ENCODE data around the gene DNM1. TPM values are rescaled to one million over a fixed set of nuclear protein-coding genes. Genes with fewer than 3 reads are reported as not detected.

DNM1 gene
- polyA plus RNA-seq, 1 of the 3 experiments (the other 2 are of a cell fraction): 35.7 TPM

DNA sequence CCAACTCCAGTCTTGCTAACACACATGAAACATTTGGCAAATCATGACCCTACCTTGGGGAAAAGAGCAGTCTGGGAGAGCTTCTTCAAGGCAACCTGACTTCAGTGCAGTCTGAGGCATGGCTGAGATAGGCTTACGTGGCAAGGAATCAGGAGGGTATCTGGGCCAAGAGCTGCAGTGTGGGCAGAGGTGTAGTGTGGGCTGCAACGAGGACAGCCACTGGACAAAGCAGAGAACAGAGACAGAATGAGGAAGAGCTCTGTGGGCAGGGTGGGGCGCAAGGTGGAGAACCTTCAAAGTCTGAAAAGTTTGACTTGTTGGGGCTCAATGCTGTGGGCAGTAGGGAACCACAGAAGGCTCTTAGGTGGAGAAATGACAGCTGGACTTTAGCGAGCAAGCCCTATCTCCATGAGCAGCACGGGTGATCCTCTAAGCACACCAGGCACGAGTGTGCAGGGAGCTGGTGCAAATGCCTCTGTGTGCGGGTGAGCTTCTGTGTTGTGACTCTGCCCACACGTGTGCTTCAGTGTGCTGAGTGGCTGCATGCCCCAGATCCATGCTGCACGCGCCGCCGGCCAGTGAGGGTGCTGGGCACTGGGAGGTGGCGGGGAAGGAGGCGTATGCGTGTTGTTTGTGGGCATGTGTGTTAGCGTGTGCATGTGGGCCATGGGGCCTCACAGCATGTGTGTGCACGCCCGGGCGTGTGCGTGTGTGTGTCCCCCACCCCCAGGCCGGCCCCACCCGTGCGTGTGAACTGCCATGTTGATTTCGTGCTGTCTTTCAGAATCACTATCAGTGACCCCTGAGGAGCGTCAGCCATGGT is 49.3 kb downstream of the DNM1 start:
- POLR2A ChIA-PET: no interaction called here
- DNase-seq: no peak
- Histone ChIP-seq H3K27ac (ENCODE audit: low read depth in 2 of 2, low read length in 1 of 2) (no peak overlapping the region), H4K20me1 (ENCODE audit: insufficient read depth) (no peaks in the 10 kb centered on the region), H3K9ac (no peak overlapping the region), H3F3A (replicated peaks; ENCODE audit: insufficient read depth) (peaks cover 18% of the 10 kb centered on the region), H2AFZ (ENCODE audit: low read depth) (no peak overlapping the region), H3K4me3 (ENCODE audit: low read depth in 2 of 2, low read length in 1 of 2) (no peak overlapping the region), H3K9me2 (no peaks in the 10 kb centered on the region), H3K27me3 (ENCODE audit: insufficient read depth) (no peaks in the 10 kb centered on the region), H3K79me2 (ENCODE audit: insufficient read depth) (no peaks in the 10 kb centered on the region), H3K4me2 (no peak overlapping the region), H3K4me1 (ENCODE audit: control insufficient read depth in 1 of 2, insufficient read depth in 2 of 2, low read depth in 1 of 2, low read length in 1 of 2) (peaks cover 0 to 4% of the 10 kb centered on the region in 2 experiments; a peak in 1 of 4 replicates), H3K36me3 (replicated peaks in 1 of 2; ENCODE audit: control insufficient read depth in 1 of 2, insufficient read depth in 2 of 2, low read length in 1 of 2) (peaks cover 4 to 13% of the 10 kb centered on the region in 2 experiments), H3K9me3 (no peaks in the 10 kb centered on the region)
- WGBS (ENCODE audit: low lambda C conversion rate): 96% methylated on average over 15 of the region's 25 CpGs
- TF ChIP-seq SMC3 (IDR thresholded peaks at IDR 0.05; ENCODE audit: low read depth, low read length): no peak
- TF ChIP-seq GABPA (IDR thresholded peaks at IDR 0.05; ENCODE audit: low read depth): no peak
- TF ChIP-seq, protein P1, sequence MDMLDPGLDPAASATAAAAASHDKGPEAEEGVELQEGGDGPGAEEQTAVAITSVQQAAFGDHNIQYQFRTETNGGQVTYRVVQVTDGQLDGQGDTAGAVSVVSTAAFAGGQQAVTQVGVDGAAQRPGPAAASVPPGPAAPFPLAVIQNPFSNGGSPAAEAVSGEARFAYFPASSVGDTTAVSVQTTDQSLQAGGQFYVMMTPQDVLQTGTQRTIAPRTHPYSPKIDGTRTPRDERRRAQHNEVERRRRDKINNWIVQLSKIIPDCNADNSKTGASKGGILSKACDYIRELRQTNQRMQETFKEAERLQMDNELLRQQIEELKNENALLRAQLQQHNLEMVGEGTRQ (IDR thresholded peaks at IDR 0.05; ENCODE audit: borderline replicate concordance, low read depth, low read length): no peak
- no peak for TF ChIP-seq JUND (IDR thresholded peaks at IDR 0.05)
- TF ChIP-seq FOSL2 (IDR thresholded peaks at IDR 0.05; ENCODE audit: borderline replicate concordance, low read depth): no peak
- TF ChIP-seq, protein P2, sequence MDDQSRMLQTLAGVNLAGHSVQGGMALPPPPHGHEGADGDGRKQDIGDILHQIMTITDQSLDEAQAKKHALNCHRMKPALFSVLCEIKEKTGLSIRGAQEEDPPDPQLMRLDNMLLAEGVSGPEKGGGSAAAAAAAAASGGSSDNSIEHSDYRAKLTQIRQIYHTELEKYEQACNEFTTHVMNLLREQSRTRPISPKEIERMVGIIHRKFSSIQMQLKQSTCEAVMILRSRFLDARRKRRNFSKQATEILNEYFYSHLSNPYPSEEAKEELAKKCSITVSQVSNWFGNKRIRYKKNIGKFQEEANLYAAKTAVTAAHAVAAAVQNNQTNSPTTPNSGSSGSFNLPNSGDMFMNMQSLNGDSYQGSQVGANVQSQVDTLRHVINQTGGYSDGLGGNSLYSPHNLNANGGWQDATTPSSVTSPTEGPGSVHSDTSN (IDR thresholded peaks at IDR 0.05): no peak
- no peak for TF ChIP-seq EP300 (IDR thresholded peaks at IDR 0.05; ENCODE audit: borderline replicate concordance in 1 of 2, low read depth in 1 of 2, low read length in 1 of 2)
- no peak for TF ChIP-seq CHD2 (IDR thresholded peaks at IDR 0.05; ENCODE audit: low read length, partially characterized antibody)
- TF ChIP-seq TCF12 (IDR thresholded peaks at IDR 0.05): no peak
- TF ChIP-seq RCOR1 (IDR thresholded peaks at IDR 0.05; ENCODE audit: low read length): no peak
- TF ChIP-seq, protein P3, sequence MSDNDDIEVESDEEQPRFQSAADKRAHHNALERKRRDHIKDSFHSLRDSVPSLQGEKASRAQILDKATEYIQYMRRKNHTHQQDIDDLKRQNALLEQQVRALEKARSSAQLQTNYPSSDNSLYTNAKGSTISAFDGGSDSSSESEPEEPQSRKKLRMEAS (IDR thresholded peaks at IDR 0.05; ENCODE audit: low read depth): no peak
- CTCF ChIA-PET: no interaction called here

DNA sequence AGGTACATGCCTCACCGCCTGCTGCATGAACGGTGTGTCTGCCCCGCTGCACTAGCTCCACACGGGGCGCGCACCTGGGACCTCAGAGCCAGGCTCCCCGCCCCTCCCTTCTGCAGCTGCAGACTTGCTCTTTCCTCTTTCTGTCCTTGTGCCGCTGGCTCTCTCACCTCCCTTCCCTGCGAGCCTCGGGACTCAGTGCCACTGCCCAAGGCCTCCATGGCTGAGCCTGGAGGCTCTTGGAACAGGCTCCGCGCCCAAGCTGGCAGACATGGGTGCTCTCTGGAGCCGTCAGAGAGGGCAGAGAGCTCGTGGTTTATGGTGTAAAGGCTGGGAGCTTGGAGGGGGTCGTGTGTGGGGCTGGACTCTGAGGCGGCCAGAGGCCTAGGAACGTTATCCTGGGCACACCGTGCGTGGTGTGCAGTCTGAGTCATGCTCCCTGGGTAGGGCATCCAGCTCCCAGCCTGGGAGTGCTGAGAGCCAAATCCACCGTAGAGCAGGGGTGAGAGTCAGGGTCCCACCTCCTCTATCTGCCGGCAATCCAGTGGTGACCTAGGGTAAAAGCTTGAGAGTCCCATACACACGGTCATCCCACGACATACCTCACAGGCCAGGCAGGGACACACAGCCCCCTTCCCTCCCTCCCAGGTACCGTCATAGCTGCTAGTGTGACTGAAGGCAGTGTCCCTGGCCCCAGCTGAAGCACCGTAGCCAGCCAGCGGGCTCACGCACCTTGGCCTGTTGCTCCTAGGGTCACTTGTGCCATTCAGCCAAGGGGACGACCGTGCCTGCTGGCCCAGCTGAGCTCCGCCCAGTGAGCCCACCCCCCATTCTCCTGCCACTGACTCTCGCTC is 50.2 kb downstream of the DNM1 start:
- POLR2A ChIA-PET: no interaction called here
- WGBS (ENCODE audit: low lambda C conversion rate): 91% methylated on average over 22 of the region's 31 CpGs
- TF ChIP-seq TEAD4 (IDR thresholded peaks at IDR 0.05; ENCODE audit: borderline replicate concordance, insufficient read depth): no peak
- no peak for TF ChIP-seq RAD21 (IDR thresholded peaks at IDR 0.05; ENCODE audit: low read length)
- no peak for TF ChIP-seq EP300 (IDR thresholded peaks at IDR 0.05; ENCODE audit: borderline replicate concordance in 1 of 2, low read depth in 1 of 2, low read length in 1 of 2)
- TF ChIP-seq, protein P1 (IDR thresholded peaks at IDR 0.05; ENCODE audit: borderline replicate concordance, low read depth, low read length): no peak
- TF ChIP-seq, protein P4, sequence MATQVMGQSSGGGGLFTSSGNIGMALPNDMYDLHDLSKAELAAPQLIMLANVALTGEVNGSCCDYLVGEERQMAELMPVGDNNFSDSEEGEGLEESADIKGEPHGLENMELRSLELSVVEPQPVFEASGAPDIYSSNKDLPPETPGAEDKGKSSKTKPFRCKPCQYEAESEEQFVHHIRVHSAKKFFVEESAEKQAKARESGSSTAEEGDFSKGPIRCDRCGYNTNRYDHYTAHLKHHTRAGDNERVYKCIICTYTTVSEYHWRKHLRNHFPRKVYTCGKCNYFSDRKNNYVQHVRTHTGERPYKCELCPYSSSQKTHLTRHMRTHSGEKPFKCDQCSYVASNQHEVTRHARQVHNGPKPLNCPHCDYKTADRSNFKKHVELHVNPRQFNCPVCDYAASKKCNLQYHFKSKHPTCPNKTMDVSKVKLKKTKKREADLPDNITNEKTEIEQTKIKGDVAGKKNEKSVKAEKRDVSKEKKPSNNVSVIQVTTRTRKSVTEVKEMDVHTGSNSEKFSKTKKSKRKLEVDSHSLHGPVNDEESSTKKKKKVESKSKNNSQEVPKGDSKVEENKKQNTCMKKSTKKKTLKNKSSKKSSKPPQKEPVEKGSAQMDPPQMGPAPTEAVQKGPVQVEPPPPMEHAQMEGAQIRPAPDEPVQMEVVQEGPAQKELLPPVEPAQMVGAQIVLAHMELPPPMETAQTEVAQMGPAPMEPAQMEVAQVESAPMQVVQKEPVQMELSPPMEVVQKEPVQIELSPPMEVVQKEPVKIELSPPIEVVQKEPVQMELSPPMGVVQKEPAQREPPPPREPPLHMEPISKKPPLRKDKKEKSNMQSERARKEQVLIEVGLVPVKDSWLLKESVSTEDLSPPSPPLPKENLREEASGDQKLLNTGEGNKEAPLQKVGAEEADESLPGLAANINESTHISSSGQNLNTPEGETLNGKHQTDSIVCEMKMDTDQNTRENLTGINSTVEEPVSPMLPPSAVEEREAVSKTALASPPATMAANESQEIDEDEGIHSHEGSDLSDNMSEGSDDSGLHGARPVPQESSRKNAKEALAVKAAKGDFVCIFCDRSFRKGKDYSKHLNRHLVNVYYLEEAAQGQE (IDR thresholded peaks at IDR 0.05; ENCODE audit: low read depth, low read length): no peak
- no peak for TF ChIP-seq RXRA (IDR thresholded peaks at IDR 0.05; ENCODE audit: borderline replicate concordance, low read depth)

More for the DNA sequence above, 50.2 kb downstream of the DNM1 start:
- no peaks in the 10 kb centered on the region for H3K27me3 ChIP-seq (ENCODE audit: insufficient read depth)
- no peak overlapping the region for H3K4me3 ChIP-seq (ENCODE audit: low read depth in 2 of 2, low read length in 1 of 2)
- no peak for DNase-seq
- peaks cover 7 to 18% of the 10 kb centered on the region in 2 experiments for H3K36me3 ChIP-seq (replicated peaks in 1 of 2; ENCODE audit: control insufficient read depth in 1 of 2, insufficient read depth in 2 of 2, low read length in 1 of 2)
- H3K9me2 ChIP-seq: no peaks in the 10 kb centered on the region
- H3K79me2 ChIP-seq (ENCODE audit: insufficient read depth): no peaks in the 10 kb centered on the region
- peaks cover 18% of the 10 kb centered on the region for H3F3A ChIP-seq (replicated peaks; ENCODE audit: insufficient read depth)
- peaks cover 0 to 4% of the 10 kb centered on the region in 2 experiments; a peak in 1 of 4 replicates for H3K4me1 ChIP-seq (ENCODE audit: control insufficient read depth in 1 of 2, insufficient read depth in 2 of 2, low read depth in 1 of 2, low read length in 1 of 2)
- H3K9ac ChIP-seq: no peak overlapping the region
- no peak overlapping the region for H3K27ac ChIP-seq (ENCODE audit: low read depth in 2 of 2, low read length in 1 of 2)
- H2AFZ ChIP-seq (ENCODE audit: low read depth): no peak overlapping the region
- CTCF ChIA-PET: interaction anchor here (2.1 to 2.9 kb wide), 2 partner anchors 8 to 159 kb away, joined by 9 to 18 read pairs; no protein-coding TSS in a partner anchor
- no peak overlapping the region for H3K4me2 ChIP-seq
- no peaks in the 10 kb centered on the region for H3K9me3 ChIP-seq
- H4K20me1 ChIP-seq (ENCODE audit: insufficient read depth): no peaks in the 10 kb centered on the region

All from SK-N-SH (cell line).